BJ (cell line): ENCODE measurements around the gene TAAR2. TPM values are rescaled to one million over a fixed set of nuclear protein-coding genes. Genes with fewer than 3 reads are reported as not detected.

Experiments
- CTCF ChIA-PET: fragments of 350-600 bp; formaldehyde crosslinking; extraction: SDS; loops from one replicate; lab custom pipeline; 2021; ENCODE audit warnings: antibody characterized with exemption, inconsistent platforms; lab: Yijun Ruan, JAX
- POLR2A ChIA-PET: fragments of 300-600 bp; sonication (Branson Sonifier 250); formaldehyde crosslinking; extraction: SDS; loops from one replicate; lab custom pipeline; 2021; ENCODE audit warnings: antibody characterized with exemption; lab: Charles Lee
- DNase-seq: peaks from one replicate; pipeline ENCODE4 v3.0.0-alpha.2; 2011; ENCODE audit warnings: low read depth
- H3K27me3 ChIP-seq: 2 replicates; pipeline ENCODE4 v1.6.0; 2011; ENCODE audit warnings: low read length; ENCODE audit not compliant: control insufficient read depth, insufficient read depth
- H3K36me3 ChIP-seq: 2 replicates; pipeline ENCODE4 v1.5.1; 2011; ENCODE audit warnings: low read length; ENCODE audit not compliant: control insufficient read depth, insufficient read depth
- H3K4me3 ChIP-seq: 2 replicates; pipeline ENCODE4 v1.5.1; 2011; ENCODE audit warnings: low read depth, mild to moderate bottlenecking, control low read depth, low read length
- polyA plus RNA-seq: library from polyadenylated mRNA; depleted of rRNA; stranded (reverse); fragments of >200 nt; gene quantifications from 2 replicates; pipeline ENCODE4 v1.2.3, GENCODE V29; 2011
- TF ChIP-seq, protein P1 (sequence below): IDR thresholded peaks from 2 replicates; pipeline ENCODE4 v1.5.1; 2011; ENCODE audit warnings: low read depth, mild to moderate bottlenecking, control low read depth, inconsistent platforms, low read length, moderate library complexity; ENCODE audit not compliant: insufficient read depth

The TAAR2 gene
- polyA plus RNA-seq, 1 experiment, result not detected

DNA sequence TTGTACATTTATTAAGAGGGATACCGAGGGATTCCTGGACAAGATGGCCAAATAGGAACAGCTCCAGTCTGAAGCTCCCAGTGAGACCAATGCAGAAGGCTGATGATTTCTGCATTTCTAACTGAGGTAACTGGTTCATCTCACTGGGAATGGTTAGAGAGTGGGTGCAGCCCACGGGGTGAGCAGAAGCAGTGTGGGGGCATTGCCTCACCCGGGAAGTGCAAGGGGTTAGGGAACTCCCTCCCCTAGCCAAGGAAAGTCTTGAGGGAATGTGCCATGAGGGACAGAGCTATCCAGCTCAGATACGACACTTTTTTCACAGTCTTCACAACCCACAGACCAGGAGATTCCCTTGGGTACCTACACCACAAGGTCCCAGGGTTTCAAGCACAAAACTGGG is 10.7 kb upstream of the TAAR2 start:
- no peaks in the 10 kb centered on the region for H3K36me3 ChIP-seq
- DNase-seq, result no peak
- CTCF ChIA-PET, result interaction anchor here (1.6 kb wide), 1 partner anchor 35 kb away, joined by 4 read pairs; no protein-coding TSS in a partner anchor
- H3K27me3 ChIP-seq, result no peaks in the 10 kb centered on the region
- H3K4me3 ChIP-seq, result no peak overlapping the region
- POLR2A ChIA-PET, result no interaction called here
- TF ChIP-seq, protein P1, sequence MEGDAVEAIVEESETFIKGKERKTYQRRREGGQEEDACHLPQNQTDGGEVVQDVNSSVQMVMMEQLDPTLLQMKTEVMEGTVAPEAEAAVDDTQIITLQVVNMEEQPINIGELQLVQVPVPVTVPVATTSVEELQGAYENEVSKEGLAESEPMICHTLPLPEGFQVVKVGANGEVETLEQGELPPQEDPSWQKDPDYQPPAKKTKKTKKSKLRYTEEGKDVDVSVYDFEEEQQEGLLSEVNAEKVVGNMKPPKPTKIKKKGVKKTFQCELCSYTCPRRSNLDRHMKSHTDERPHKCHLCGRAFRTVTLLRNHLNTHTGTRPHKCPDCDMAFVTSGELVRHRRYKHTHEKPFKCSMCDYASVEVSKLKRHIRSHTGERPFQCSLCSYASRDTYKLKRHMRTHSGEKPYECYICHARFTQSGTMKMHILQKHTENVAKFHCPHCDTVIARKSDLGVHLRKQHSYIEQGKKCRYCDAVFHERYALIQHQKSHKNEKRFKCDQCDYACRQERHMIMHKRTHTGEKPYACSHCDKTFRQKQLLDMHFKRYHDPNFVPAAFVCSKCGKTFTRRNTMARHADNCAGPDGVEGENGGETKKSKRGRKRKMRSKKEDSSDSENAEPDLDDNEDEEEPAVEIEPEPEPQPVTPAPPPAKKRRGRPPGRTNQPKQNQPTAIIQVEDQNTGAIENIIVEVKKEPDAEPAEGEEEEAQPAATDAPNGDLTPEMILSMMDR, result no peak

DNA sequence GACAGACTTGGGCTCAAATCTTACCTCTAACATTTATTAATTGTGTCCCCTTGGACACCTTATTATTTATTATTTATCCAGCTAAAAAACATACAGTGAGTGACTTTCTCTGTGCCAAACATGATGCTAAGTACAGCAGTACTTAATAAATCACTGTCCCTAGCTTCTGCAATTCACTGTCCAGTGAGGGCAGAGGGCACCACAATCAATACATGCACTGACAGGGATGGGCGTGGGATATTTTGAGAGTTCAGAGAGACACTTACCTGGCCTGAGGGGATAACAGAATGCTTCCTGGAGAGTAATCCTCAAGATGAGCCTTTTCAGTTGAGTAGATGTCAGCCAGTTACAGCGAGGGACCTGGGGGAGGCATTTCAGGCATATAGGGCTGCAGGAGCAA is 9.3 kb upstream of the TAAR2 start:
- Histone ChIP-seq H3K36me3 (no peaks in the 10 kb centered on the region), H3K27me3 (no peaks in the 10 kb centered on the region), H3K4me3 (no peak overlapping the region)
- no peak for DNase-seq
- POLR2A ChIA-PET, result no interaction called here
- CTCF ChIA-PET, result no interaction called here
- TF ChIP-seq, protein P1, result no peak

DNA sequence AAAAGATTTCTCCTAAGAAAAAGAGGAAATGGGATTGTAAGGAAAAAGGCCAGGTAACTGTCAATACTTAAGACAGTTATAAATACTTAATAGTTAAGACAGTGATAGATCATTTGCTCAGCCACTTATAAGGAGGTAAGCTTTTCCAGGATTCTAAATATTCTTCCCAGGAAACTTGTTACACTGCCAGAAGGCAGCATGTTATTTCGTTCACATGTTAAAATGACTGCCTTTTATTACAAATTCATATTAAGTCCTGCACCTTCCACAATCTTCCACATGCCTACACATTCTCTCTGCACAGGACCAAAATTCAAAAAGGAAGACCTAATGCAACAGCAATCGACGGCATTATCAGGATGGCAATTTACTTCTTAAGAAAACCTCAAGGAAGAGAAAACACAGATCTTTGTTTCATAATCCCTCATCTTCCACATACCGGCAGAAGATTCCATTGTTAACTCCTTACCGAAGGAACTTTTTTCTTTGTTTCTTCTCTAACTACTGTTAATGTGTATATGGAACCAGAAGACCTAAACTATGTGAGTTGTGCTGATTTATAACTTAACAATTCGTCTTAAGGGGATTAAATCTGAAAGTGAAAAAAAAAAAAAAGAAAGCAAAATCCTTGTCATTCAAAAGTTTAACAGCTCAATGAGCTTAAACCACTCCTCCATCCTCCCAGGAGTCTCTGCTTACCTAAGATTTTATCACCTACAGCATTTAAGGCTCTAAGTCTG is 799 bp downstream of the TAAR2 start:
- DNase-seq, result no peak
- Histone ChIP-seq H3K4me3 (no peak overlapping the region), H3K36me3 (no peaks in the 10 kb centered on the region), H3K27me3 (no peaks in the 10 kb centered on the region)
- TF ChIP-seq, protein P1, result no peak
- ChIA-PET CTCF (no interaction called here), POLR2A (interaction anchor here (0.6 kb wide), 1 partner anchor 41 kb away, joined by 6 read pairs; no protein-coding TSS in a partner anchor)

DNA sequence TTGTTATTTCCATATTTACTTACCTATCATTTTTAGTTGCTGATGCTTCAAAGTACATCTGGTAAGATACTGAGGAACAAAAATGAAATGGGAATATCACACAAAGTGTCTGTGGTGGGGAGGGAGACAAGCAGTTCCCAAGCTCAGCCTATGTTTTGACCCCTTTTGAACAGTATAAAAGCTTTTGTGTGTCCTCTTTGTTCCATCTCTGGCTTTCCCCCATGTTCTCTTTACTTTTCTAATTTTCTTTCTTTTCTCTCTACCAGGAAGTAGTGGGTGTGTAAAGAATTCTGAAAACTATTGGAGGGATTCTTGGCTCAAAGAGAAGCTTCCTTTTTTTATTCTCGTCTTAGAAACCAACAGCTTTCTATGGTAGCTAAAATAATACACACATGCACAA is 7.4 kb downstream of the TAAR2 start:
- no peaks in the 10 kb centered on the region for H3K27me3 ChIP-seq
- CTCF ChIA-PET, result no interaction called here
- TF ChIP-seq, protein P1, result no peak
- POLR2A ChIA-PET, result no interaction called here
- DNase-seq, result no peak
- H3K36me3 ChIP-seq, result no peaks in the 10 kb centered on the region
- no peak overlapping the region for H3K4me3 ChIP-seq

DNA sequence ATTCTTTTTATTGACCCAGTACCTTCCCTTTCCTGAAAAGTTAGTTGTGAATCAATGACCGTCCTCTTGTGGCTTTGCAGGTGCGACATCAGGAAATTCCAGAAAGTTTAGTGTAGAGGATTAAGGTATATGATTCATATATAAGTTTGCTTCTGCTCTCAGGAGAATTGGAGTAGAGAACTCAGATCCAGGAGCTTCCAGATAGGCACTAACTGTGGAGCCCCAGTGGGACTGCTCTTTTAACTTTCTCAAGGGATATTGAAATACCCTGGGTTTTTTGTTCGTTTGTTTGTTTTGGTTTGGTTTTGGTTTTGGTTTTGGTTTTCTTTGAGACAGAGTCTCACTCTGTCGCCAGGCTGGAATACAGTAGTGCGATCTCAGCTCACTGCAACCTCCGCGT is 9.5 kb downstream of the TAAR2 start:
- no peak for DNase-seq
- Histone ChIP-seq H3K36me3 (no peaks in the 10 kb centered on the region), H3K4me3 (no peak overlapping the region), H3K27me3 (no peaks in the 10 kb centered on the region)
- POLR2A ChIA-PET, result no interaction called here
- CTCF ChIA-PET, result no interaction called here
- TF ChIP-seq, protein P1, result no peak
